ENCODE results near the gene SMIM10L1.

DNA sequence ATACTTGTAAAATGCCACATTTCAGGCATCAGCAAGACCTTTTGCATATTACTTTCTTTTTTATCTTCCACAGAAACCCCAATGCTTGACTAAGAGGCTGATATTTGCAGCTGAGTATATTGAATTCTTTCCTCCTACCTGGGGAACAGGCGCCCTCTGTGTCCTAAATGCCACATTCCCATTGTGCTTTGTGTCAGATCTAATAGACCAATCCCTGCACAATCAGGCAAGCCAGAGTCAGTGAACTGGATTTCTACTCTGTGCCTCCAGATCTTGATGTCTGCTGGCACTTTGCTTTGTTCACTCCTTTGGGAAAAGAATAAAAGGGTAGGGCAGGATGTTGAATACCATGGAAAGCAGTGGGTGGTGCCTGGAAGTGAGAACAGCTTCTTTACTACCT, 38.1 kb downstream of the SMIM10L1 start:
- TF ChIP-seq POLR2AphosphoS5 (IDR thresholded peaks at IDR 0.05) (no peak), POLR2A (IDR thresholded peaks at IDR 0.05) (no peak), EP300 (IDR thresholded peaks at IDR 0.05) (no peak)
- TF ChIP-seq, protein P1, sequence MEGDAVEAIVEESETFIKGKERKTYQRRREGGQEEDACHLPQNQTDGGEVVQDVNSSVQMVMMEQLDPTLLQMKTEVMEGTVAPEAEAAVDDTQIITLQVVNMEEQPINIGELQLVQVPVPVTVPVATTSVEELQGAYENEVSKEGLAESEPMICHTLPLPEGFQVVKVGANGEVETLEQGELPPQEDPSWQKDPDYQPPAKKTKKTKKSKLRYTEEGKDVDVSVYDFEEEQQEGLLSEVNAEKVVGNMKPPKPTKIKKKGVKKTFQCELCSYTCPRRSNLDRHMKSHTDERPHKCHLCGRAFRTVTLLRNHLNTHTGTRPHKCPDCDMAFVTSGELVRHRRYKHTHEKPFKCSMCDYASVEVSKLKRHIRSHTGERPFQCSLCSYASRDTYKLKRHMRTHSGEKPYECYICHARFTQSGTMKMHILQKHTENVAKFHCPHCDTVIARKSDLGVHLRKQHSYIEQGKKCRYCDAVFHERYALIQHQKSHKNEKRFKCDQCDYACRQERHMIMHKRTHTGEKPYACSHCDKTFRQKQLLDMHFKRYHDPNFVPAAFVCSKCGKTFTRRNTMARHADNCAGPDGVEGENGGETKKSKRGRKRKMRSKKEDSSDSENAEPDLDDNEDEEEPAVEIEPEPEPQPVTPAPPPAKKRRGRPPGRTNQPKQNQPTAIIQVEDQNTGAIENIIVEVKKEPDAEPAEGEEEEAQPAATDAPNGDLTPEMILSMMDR (IDR thresholded peaks at IDR 0.05), result no peak
